Stimulated activated CD4-positive, alpha-beta T cell treated with anti-CD3 and anti-CD28 coated beads, Interleukin-2, amount 100 ng/mL, for 48 hours (primary cell): ENCODE data around the gene HLF.

ENCODE experiments used
- DNase-seq, 2 donors: peaks; one replicate each; pipeline ENCODE4 v3.0.0-alpha.2; 2020

Gene HLF

DNA sequence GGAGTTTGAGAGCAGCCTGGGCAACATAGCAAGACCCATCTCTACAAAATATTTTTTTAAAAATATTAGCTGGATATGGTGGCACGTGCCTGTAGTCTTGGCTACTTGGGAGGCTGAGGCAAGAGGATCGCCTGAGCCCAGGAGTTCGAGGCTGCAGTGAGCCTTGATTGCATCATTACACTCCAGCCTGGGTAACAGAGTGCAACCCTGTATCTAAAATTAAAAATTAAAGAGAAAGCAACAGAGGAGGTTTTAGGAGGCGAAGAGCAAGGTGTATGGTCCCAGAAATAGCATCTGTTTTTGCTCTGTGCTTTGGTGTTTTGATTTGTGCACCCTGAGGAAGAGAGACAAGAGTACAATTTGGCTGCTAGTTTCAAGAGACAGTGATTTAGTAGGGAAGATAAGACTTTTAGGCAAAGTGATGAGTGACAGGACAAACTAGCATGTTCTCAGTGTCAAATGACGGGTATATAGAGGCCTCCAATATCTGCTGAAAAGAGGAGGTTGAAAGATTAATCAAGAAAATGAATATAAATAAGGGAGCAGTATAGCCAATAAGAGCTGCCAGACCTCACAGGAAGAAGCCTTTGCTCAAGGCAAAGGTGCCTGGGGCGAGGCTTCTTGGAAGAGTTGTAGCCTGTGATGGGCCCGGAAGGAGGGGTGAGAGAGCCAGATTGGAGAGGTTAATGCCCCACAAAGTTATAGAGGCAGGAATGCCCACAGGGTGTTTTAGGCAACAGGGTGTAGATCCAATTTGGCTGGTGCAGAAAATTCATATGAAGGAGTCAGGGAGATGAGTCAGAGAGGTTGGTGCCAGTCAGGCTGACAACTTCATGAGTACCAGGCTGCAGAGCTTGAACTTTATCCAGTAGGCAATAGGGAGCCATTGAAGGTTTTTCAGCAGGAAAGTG lies 11.4 kb downstream of the HLF start:
- no peak for DNase-seq

DNA sequence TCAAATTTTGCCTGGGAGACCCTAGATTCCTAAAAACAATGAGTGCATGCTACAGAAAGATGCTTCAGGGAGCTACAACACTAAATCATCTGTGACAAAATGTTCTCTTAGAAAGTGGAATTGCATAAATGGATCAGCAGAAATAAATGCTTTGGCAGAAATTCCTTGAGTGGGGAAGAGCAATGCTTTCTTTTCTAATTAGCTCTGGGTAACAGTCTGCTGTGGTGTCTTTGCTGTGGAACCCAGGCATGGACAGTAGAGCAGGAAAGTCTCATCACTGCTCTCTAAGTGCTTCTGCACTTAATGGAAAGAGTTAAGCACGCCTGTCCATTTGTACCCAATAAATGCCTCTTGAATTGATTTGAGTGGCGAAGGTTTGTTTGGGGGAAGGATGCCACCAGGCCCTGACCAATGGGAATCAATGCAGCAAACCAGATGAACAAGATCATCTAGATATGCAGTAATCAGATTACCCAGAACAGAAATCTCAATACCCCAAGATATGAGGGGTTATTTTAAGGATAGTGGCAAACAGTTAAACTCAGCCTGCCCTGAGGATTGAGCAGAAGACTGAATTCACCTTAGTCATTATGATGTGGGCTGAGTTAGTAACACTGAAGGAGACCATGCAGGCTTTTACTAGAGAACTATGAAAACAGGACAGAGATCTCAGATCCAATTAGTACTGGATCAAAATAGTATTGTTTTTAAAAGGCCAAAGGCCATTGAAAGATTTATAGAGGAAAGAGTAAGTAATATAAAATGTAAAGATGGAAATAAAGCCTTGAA lies 13.6 kb downstream of the HLF start:
- no peak for DNase-seq

DNA sequence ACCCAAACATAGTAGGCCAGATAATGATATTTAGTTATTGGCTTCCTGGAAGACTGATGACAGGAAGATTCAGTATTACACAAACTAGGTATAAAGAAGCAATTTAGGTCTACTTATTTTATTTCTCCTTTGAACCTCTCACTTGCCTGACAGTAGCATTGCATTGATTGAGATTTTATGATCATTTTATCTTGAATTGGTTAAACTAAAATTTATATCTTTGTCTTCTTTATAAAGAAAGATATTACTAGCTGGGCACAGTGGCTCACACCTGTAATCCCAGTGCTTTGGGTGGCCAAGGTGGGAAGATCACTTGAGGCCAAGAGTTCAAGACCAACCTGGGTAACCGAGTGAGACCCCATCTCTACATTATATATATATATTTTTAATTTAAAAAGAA lies 14.4 kb downstream of the HLF start:
- no peak for DNase-seq

DNA sequence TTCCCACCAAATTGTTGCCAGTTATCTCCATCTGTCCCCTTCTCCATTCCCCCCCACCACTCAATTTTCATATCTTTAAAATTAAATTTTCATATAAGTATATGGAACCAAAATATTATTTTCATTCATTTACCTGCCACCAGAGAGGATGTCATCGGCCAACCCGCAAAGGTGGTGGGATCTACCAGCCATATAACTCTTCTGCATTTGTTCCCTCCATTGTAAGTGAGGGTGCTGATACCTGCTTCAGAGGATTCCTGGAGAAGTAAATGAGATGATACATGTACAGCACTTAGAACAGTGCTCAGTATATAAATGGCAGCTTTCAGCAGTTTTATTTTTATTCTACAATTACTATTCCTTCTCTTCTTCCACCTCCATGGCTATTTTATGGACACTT lies 15.0 kb downstream of the HLF start:
- no peak for DNase-seq

DNA sequence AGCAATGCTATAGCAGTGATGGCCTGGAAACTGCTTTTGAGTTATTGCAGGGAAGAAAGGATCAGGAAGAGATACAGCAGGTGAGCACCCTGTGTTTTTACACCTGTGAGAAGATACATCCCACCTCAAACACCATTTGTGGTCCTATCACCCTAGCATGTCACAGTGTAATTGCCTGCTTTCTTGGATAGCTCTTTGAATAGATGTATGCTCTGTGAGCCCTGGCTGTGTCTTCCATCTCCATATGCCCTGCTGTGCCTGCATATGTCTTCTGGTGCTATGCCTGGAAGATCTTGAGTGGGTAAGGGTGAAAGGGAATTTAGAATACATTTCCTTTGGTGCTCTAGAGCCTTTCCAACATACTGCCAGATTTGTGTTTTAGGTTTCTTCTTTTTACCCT lies 15.5 kb downstream of the HLF start:
- no peak for DNase-seq

DNA sequence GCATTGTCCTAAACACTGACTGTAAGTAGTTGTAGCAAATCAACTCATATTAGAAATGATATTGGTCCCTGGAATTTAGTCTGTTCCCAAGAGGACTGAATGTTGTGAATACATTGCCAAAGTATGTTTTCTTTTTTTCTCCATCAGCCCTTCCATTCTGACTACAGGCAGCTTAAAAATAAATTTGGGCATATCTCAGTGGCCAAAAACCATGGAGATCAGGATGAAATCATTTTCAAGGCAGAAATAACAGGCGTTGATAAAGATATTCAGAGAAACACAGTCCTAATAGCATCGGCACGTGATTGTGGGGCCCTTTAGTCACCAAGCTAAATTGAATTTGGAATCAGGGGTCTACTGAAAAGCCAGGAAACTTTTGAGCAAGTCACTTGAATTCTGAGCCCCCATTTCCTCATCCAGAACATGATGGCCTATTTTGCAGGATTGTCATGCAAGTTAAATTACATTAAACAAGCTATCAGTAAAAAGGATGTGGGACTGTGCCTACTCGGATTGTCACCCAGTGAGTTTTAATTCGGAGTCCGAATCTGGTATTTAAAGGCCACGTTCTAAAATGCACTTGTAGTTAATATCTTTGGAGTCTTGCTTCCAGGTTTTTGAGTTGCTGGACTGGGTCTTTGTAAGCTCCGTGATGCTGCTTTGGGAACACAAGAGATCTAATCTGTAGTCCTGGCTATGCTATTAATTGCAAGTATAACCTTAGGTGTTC lies 17.1 kb downstream of the HLF start:
- DNase-seq = no peak

DNA sequence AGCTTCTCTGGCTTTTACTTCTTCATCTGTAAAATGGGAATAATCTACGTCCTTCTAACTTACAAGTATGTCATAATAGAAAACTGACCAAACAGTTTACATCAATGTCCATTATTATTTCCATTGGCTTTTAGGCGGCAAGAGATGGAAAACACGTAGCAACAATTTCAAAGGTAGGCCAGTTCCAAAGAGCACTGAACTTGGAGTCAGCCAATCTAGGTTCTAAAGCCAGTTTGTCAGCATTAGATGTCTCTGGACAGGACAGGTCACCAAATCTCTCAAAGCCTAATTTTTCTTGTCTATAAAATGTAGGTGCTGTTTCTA lies 17.6 kb downstream of the HLF start:
- no peak for DNase-seq

DNA sequence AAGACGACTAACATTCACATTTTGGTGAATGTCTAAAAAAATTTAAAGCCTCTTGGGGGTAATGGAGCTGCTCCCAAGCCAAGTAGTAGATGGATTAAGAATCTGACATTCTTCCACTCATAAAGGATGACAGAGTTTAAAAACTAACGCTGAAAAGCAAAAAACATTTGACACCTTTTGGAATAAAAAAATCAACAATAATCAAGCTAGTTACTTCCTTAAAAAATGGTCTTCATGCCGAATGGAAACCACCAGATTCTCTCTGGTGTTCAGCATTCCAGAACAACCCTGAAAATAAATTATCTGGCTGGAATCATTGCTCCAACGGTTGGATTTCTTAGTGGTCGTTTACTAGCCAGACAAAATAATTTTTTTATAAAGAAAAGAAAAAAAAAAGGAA lies 18.0 kb downstream of the HLF start:
- DNase-seq = no peak

DNA sequence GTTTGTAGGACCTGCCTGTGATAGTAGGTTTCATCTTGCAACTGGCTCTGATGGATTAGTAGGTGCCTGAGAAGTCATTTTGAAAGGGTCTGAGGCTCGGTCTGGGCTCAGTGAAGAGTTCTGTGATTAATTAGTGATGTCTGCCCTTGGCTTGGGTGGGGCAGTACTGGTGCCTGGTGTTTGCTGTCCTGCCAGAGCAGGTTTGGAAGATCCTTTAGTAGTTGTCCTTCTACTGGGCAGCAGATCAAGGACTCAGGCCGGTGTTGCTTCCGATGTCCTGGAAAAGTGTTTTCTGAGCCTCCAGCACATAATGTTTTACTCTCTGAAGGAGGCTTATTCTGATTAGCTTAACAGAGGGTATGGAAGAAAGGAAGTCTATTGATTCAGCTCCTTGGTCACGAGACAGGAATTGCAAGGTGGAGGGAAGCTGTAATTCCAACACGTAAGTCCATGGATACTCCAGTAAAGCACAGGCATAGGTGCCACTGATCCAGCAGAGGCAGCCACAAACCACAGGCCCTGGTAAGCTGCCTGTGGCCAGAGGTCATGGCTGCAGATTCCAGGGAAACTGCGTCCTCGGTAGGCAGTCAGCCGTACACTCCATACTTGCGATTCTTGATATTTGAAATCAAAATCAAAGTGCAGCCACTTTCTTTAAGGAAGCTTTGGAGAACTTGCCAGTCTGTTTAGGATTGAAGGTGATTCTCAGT lies 18.7 kb downstream of the HLF start:
- DNase-seq = no peak

DNA sequence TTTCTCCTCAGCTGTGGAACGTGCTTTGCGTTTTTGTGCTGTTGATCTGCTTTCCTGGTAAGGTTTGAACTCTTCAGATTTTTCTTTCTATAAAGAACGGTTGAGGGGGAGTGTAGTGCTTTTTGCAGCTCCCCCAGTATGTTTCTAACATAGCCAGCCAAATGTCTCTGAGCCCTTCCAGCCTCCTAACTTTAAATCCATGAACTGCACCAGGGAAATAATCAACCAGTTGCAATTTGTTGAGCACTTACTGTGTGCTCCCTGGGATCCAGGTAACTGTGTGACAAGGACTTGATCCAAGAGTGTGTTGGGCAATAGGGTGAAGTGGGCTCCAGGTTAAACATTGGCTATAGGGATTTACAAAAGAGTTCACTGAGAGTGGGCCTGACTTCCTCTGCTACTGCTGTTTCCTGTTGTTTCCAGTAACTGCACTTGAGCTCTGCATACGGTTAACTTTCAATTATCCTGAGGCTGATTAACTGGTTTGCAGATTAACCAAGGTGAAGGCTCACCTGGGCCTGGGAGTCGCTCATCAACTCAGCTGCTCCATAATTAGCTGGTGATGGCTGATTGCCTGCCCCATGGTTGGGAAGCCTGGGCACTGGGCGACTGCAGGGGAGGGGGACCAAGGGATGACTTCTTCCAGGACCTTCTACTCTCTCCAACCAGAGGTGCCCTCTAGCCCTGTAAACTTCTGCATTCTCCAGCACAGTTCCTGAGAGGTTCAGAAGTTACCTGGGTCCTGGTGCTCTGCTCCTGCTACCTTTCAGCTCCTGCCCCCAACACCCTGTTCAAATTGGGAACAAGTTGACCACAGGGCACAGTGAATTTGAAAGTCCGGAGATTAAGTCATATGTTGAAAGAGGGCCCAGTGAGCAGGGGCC lies 19.5 kb downstream of the HLF start:
- no peak for DNase-seq

DNA sequence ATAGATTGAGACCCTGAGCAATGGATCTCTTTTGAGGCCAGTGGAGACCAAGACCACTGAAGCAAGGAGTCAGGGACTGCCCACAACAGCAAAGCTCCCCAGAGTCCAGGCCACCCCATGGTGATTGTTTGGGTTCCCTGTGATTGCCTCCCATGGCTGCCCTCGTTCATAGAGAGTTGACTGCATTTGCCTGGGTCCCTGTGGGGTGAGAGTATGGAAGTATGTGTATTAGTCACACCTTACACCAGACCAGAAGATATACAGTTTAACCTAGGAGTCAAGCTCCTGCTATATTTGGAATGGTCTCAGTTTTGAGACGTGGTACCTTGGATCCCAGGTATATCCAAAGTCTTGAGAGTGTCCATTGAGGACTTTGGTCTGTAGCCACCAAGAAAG lies 20.2 kb downstream of the HLF start:
- no peak for DNase-seq

DNA sequence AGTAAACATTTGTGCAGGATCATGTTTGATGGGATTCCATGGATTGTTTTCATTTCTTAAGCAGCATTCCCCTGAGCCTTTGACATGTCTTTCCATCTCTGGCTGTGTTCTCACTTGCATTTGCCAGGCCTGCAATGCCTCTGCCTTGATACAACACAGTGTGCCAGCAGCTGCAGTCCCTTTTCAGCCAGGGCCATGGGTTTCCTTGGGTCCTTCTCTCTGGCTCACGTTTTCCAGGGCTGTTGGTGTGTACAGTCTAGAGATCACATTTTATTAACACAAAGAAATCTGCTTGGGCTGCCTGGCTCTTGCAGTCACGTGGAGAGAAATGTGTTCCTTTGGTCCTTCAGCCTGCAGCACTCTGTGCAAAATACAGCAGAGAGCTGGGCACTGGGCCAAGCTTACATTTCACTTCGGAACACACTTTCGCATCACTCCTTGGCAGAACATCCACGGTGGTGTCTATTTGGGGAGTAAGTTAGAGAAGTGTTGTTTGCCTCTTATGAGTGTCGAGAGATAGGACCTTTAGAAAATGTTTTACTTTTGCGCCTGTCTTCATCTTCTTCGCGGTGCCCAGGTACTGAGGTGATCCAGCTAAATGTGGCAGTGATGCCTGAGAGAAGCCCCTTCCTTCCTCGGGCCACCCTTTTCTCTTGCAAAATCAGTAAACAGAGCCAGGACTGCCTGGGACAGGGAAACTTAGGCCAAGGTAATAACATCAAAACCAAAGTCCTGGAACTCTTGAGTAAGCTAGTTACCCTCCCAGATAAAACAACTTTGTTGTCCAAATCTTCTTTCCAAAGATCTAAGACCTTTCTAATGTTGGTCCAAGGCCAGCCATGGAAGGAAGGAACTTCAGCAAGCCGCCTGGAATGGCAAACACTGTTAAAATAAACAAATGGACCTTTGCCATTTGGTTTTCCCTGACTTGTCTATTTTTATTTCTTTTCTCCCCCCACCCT lies 20.9 kb downstream of the HLF start:
- DNase-seq = no peak

DNA sequence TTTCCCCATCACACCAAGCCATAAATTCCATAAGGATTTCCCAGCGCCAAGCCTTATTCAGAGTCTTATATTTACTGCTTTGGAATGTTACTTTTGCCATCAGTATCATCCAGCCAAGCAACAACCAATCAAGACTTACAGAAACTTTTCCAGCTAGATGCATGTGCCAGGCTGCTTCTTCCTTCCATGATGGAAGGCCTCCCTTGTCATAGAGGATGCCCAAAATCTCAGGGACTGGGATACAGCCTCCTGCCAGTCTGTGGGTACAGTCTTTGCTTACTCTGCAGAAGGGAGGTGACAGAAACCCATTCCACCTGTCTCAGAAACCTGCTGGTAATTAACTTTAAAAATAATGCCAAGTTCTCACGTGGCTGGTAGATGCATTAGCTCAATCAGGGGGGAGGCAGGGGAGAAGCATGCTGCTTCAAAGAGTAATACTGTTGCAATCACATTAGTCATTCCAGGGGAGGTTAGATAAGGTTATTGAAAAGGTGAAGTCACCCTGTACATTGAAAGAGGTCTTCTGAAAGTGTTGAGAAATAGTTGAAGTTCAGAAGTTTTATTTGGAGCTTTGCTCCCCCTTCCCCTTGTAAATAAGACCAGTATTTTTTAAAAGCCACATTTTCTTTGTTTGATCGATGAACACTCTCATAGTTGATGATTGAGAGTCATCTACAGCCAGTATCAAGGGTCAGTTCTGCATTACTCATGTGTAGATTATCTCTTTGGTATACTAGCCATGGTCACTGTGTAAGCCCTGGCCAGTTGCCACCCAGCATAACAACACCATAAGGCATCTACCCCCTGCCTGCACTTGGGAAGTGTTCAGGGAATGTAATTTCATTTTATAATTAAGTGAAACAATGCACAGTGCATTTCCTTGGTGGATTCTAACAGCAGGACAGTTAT lies 22.2 kb downstream of the HLF start:
- no peak for DNase-seq

DNA sequence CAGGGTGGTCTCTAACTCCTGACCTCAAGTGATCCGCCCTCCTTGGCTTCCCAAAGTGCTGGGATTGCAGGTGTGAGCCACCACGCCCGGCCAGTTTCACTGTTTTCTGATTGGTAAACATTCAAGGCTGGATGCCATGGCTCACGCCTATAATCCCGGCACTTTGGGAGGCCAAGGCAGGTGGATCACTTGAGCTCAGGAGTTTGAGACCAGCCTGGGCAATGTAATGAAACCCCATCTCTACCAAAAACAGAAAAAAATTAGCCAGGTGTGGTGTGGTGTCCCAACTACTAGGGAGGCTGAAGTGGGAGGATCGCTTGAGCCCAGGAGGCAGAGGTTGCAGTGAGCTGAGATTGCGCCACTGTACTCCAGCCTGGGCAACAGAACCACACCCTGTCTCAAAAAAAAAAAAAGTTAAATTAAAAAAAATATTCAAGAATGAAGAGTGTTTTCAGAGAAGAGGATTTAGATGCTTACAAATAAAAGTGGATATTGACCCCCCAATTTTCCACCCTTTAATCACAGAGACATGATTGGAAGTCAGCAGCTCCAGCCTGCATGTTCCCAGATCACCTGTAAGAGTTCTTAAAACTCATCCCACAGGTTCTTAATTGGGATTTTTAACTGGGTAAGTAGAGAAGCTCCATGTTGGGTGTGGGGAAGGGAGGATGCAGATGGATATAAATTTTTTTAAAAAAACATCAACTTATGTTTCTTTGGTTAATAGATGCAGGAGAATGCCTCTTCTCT lies 23.8 kb downstream of the HLF start:
- DNase-seq = no peak

DNA sequence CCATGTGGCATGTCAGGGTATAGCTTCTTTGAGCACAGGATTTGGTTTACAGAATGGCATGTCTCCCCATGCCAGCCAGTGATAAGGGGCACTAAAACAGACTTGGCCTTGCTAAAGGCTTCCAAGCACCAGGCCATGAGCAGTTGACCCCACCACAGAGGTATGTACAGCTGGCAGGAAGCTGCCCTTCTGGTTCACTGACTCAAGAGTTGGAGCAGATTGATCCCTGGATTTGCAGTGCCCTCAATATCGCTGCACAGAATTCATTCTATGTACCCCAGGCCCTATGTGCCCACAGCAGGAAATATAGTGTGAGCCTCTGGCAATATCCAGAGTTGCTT lies 24.3 kb downstream of the HLF start:
- no peak for DNase-seq

DNA sequence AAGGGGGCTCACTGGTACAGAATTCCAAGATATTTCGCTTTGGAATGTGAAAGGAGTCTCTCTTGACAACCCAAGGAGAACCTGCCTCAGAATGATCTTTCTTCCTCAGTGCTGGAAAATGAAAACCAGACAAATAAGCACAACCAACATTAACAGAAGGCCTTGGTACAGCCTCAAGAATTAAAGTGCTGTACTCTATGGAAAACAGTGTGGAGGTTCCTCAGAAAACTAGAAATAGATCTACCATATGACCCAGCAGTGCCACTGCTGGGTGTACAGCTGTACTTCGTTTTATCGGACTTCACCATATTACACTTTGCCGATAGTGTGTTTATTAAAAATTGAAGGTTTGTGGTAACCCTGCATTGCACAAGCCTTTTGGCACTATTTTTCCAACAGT lies 25.2 kb downstream of the HLF start:
- DNase-seq = no peak

DNA sequence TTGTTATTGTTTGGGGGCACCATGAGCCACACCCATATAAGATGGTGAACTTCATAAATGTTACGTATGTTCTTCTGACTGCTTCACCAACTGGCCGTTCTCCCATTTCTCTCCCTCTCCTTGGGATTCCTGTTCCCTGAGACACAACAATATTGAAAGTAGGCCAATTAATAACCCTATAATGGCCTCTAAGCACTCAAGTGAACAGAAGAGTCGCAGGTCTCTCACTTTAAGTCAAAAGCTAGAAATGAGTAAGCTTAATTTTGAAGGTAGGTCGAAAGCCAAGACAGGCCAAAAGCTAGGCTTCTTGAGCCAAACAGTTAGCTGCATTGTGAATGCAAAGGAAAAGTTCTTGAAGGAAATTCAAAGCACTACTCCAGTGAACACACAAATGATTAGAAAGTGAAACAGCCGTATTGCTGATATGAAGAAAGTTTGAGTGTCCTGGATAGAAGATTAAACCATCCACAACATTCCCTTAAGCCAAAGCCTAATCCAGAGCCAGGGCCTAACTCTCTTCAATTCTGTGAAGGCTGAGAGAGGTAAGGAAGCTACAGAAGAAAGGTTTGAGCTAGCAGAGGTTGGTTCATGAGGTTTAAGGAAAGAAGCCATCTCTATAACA lies 25.8 kb downstream of the HLF start:
- DNase-seq = no peak

DNA sequence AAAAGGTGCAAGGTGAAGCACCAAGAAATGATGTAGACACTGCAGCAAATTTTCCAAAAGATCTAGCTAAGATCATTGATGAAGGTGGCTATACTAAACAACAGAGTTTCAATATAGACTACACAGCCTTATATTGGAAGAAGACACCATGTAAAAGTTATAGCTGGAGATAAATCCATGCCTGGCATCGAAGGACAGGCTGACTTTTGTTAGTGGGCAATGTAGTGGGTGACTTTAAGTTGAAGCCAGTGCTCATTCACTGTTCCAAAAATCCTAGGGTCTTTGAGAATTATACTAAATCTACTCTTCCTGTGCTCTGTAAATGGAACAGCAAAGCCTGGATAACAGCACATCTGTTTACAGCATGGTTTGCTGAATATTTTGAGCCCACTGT lies 26.4 kb downstream of the HLF start:
- no peak for DNase-seq

DNA sequence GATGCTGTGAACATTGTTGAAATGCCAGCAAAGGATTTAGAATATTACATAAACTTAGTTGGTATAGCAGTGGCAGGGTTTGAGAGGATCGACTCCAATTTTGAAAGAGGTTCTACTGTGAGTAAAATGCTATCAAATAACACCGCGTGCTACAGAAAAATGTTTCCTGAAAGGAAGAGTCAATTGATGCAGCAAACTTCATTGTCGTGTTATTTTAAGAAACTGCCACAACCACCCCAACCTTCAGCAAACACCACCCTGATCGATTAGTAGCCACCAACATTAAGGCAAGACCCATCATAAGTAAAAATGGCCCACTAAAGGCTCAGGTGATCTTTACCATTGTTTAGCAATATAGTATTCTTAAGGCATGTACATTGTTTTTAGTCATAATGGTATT lies 27.3 kb downstream of the HLF start:
- DNase-seq = no peak
